HG02852 (cell line): ENCODE results near the gene ETV5.

Experiments
- ATAC-seq: cut with Tn5 transposase; IDR thresholded peaks from one replicate; pipeline ENCODE4 v1.9.1; 2021; ENCODE audit warnings: mild to moderate bottlenecking, moderate library complexity; ENCODE audit not compliant: unreplicated experiment

ETV5 gene

GRCh38 chr3:186108941-186109865 lies at the start of gene ETV5:
ETV5 (minus strand) TSS chr3:186109089; CDS start chr3:186105868, 3,221 bp downstream.
- peak; percentile 90 for ATAC-seq

DNA sequence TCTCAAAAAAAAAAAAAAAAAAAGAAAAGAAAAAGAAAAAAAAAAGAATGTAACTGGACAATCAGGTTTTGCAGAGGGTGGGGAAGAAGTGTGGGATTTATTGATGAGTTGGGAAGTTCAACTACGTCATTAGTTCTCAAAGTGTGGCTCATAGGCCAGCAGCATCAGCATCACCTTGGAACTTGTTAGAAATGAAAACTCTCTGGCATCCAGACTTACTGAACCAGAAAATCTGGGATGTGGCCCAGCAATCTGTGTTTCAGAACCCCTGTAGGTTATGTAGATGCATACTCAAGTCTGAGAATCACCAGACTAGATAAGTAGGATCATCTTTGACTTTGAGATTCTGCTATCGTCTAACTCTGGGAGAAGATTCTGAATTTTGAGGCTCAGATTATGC lies 45.8 kb upstream of the ETV5 start:
- ATAC-seq, result no peak

DNA sequence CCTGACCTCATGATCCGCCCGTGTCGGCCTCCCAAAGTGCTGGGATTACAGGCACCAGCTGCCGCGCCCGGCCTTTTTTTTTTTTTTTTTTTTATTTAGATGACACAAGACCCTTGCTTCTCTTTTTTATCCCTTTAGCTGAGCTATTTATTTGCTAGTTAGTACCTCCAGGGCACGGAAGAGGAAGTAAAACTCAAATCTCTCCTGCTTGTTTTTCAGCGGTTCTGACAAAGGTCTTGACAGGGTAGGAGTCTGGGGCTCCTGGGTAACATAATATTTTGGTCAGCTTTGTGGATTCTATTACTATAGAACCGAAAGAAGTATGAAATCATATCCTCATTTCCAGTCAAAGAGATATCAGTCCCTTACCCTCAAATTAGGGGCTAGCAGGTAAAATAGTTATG lies 44.0 kb upstream of the ETV5 start:
- ATAC-seq, result peak; percentile 92

- peak; percentile 29 for ATAC-seq
Observed at GRCh38 chr3:186152361-186152798, 43.5 kb upstream of the ETV5 start.

- no peak for ATAC-seq
Observed at GRCh38 chr3:186151077-186151971, 42.4 kb upstream of the ETV5 start.

DNA sequence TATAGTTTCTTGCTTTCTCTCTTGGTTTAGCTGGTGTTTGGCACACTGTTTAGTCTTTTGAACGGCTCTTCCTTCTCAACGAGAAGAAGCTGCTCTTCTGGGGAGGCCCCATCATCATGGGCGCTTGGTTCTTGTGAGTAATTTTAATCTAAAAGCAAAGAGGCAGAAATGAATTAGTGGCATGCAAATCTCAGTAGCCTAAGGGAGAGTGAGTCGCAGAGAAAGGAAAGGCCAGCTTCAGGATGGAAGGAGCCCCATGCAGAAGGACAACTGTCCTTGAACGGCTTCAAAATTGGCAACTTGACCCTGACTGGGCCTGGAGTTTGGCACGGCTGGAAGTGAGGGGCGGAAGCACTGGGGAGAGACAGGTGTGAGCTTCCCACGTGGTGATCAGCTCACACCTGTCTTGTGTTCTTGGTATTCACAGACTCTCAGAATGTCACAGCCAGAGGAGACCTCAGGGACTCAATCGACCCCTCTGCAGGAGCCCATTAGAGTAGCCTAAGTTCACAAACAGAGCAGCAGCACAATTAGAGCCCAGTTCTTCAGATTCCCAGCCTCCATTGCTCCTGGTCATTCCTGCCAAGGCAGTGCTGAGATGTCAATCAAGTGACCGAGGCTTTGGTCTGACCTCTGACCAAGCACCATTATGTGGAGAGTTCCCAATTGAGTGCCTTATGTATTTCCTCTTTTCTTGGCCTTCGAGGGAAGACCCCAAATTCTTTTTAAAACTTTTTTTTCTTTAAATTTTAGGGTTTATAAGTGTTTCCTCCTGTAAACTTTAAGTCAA lies 41.3 kb upstream of the ETV5 start:
- no peak for ATAC-seq

GRCh38 chr3:186149319-186149960 lies 40.6 kb upstream of the ETV5 start:
- no peak for ATAC-seq

DNA sequence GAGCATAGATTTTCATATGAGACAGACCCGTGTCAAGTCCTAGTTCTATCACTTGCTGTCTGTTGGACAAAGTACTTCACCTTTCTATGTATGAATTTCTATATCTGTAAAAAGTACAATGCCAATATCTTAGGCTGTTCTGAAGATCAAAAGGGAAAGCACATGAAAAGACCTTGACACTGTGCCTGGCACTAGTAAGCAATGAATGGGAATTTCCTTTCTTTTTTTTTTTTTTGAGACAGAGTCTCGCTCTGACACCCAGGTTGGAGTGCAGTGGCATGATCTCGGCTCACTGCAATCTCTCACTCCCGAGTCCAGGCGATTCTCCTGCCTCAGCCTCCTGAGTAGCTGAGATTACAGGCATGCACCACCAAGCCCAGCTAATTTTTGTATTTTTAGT lies 35.4 kb upstream of the ETV5 start:
- no peak for ATAC-seq

GRCh38 chr3:186143250-186143649 lies 34.4 kb upstream of the ETV5 start:
- ATAC-seq, result no peak

- no peak for ATAC-seq
Observed at GRCh38 chr3:186142393-186142932, 33.6 kb upstream of the ETV5 start.

DNA sequence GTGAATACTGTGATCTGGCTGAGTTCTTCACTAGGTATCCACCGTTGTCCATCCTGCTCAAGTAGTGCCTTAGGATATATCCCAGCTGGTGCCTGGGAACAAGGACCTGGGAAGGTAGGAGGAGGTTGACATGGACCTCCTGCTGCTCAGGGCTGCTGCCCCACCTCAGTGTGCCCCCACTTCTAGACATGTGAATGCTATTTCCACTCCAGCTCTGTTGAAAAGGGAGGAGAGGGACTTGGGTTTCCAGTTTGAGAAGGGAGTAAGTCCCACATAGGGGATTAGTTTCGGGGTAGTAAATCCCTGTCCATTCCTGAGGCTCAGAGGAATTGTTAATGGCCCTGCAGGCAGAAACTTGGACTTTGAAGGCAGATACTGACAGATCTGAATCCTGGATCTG lies 32.9 kb upstream of the ETV5 start:
- no peak for ATAC-seq

DNA sequence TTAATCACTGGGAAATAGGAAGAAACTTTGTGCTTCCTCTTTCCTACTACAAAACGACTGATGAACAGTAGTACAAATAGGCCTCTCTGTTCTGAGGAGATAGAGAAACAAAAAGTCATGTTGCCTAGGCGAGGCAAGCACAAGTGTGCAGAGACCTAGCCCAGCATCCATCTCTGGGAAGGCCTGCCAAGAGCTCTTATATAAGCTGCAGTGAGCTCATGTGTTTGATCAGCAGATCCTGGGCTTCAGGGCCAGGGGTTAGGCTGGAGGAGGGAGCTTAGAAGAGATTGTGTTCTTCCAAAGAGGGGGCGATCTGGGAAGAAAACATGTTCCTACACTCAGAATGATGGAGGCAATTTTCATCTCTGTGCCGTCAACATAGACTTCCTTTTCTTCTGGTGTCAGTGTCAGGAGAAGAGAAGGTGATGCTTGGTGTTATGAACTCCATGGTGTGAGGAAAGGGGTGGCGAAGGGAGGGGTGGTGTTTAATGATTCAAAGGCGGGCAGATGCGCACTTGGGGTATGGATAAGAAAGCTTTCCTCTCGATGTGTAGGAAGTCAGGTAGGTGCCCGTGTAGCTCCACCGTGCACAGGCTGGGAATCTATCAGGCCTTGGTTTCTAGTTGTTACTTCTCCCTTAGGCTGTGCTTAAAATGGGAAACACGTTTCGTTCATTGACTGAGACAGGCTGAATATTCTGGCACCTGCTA lies 29.5 kb upstream of the ETV5 start:
- ATAC-seq, result no peak

DNA sequence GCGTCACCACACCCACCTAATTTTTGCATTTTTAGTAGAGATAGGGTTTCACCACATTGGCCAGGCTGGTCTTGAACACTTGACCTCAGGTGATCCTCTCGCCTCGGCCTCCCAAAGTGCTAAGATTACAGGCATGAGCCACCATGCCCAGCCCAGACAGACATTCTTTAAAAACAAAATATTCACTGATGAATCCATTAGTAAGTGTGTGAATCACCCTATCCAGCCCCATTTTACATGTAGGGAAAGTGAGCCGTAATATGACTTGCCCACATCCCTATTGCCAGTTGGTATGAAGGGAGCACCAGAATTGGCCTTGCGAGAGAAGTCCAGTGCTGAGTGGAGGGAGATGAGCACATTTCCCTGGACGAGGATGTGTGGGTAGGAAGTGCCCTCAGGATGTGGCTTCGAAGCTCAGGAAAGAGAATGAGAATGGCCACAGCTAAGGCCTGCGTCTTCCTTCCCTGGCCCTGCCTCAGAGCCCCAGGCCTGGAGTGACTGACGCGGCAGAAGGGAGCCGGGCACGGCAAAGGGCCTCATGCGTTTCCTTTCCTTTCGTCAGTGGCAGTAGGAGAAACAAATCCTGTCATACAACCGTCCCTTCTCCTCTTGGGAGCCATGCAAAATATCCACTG lies 28.3 kb upstream of the ETV5 start:
- ATAC-seq, result no peak

DNA sequence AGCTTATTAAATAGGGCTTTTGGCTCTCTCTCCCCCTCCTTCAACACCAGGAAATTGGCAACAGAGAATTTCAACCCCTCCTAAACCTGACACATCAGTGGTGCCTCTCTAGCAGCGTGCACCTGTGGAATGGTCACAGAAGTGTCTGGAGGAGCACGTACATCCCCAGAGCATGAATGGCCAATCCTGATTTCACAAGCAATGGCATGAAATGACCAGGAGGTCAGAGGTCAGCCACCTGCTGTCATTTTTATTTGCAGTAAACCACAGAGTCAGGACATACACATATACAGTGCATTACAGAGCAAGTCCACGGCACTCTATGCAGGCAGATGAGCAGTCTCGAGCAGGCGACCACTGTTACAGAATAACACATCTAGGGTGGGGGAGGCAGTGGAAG lies 25.1 kb upstream of the ETV5 start:
- no peak for ATAC-seq

- no peak for ATAC-seq
Observed at GRCh38 chr3:186132487-186132886, 23.6 kb upstream of the ETV5 start.

DNA sequence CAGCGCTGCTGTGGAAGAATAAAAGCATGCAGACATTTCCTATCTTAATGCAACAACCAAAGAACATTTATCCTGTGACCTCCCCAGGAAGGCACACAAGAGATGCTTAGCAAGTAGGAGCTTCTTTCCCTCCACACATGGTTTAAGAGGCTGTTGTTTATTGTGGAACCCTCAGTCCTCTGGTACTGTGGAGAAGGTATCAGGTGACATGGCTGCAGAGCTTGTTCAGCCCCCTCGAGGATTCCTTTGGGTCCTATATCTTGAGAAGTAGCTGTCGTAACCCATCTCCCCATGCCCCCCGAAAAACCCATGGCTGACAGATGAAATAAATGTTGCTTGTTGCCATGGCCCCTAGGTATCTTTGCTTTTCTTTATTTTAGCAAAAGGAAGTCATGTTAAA lies 20.3 kb upstream of the ETV5 start:
- no peak for ATAC-seq

DNA sequence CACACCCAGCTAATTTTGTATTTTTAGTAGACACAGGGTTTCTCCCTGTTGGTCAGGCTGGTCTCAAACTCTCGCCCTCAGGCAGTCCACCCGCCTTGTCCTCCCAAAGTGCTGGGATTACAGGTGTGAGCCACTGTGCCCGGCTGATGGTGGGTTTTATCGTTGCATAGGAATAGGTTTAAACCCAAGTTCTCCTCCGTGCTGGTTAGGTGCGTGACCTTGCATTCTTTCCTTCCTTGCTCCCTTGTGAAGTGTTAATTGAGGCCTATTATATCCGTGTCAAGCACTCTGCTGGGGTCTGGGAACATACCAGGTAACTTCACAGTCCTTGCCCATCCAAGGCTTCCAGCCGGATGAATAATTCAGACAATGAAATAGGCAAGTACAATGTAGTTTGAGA lies 19.3 kb upstream of the ETV5 start:
- ATAC-seq, result no peak

DNA sequence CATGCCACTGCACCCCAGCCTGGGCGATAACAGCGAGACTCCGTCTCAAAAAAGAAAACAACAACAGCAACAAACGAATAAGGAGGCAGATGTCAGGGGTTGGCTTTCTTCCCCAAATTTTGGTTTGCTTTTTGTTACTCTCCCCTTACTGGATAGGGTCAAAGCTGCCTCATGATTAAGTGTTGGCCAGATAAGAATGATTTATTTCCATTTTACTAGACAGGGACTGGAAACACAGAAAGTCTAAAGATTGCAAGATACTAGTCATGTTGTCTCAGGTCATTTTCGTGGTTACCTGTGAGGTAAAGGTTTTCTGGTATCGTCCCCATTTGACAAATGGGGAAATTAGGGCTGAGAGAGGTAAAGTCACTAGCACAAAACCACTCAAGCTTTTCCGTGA lies 18.6 kb upstream of the ETV5 start:
- ATAC-seq, result no peak

- no peak for ATAC-seq
Observed at GRCh38 chr3:186125118-186125517, 16.2 kb upstream of the ETV5 start.
